Measurements from ENCODE around the gene ZFHX2. TPM values are rescaled to one million over a fixed set of nuclear protein-coding genes. Genes with fewer than 3 reads are reported as not detected.

ZFHX2 gene
- total and polyA plus RNA-seq, 2 of the 13 experiments (the other 11 are each of a cell fraction or from before 2014, with no cell fraction given), result 0.17 to 0.44 TPM

DNA sequence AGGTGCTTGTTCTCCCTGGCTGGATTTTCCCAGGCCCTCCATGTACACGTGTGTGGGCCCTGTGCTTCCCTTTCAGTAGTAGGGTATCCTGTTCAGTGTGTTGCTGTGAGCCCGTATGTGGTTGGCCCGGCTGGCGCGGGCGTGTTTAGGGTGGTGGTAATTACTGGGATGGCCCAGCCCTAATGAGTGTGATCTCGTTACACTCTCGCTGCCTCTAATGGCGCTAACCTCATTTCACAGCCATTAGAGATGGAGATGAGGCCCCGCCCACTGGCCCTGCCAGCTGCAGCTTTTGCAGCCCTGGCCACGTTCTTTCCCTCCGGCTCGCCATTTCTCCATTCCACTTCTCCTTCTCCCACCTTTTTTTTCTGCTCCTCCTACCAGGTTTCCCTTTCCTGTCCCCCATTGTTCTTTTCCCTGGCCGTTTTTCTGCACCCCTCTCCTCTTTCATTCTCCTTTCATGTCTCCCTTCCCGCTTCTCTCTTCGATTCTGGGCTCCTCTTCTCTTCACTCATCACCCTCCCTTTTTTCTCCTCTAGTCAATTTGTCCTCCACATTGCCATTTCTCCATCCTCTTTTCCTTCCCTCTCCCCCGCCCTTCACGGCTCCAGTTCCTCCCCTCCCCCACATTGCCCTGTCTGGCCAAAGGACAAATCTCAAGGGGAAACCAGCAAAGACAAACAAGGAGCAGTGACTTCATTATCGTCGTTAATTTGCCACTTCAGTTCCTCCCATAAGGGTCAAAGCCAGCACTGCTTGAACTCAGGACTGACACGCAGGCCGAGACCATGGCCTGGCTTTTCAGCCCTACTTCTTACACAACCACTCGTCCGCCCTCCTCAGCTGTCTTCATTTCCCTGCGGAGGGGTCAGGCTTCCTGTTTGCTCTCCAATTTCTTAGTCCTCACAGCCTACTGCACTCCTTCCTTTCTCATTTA is 6.8 kb downstream of the ZFHX2 start (continued):
- TF ChIP-seq, protein P1, sequence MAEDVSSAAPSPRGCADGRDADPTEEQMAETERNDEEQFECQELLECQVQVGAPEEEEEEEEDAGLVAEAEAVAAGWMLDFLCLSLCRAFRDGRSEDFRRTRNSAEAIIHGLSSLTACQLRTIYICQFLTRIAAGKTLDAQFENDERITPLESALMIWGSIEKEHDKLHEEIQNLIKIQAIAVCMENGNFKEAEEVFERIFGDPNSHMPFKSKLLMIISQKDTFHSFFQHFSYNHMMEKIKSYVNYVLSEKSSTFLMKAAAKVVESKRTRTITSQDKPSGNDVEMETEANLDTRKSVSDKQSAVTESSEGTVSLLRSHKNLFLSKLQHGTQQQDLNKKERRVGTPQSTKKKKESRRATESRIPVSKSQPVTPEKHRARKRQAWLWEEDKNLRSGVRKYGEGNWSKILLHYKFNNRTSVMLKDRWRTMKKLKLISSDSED (CRISPR knock-in tag; IDR thresholded peaks at IDR 0.05), result no peak
- TF ChIP-seq TEAD3 (CRISPR knock-in tag; optimal IDR thresholded peaks at IDR 0.05; ENCODE audit: borderline replicate concordance) (peak; percentile 28), ZNF609 (CRISPR knock-in tag; IDR thresholded peaks at IDR 0.05; ENCODE audit: borderline replicate concordance) (0 out of 2 replicates have a peak, but pooled peaks have one; percentile 33), ZNF749 (CRISPR knock-in tag; IDR thresholded peaks at IDR 0.05; ENCODE audit: borderline replicate concordance) (no peak), ZNF251 (CRISPR knock-in tag; IDR thresholded peaks at IDR 0.05) (no peak), HNRNPUL1 (IDR thresholded peaks at IDR 0.05; ENCODE audit: low read depth, low read length) (no peak), ZNF451 (CRISPR knock-in tag; IDR thresholded peaks at IDR 0.05) (0 out of 2 replicates have a peak, but pooled peaks have one; percentile 31), ERF (CRISPR knock-in tag; IDR thresholded peaks at IDR 0.05) (no peak), HNF4A (CRISPR knock-in tag; IDR thresholded peaks at IDR 0.05) (peak; percentile 8), JUNB (CRISPR knock-in tag; IDR thresholded peaks at IDR 0.05; ENCODE audit: borderline replicate concordance) (0 out of 2 replicates have a peak, but pooled peaks have one; percentile 57), PREB (CRISPR knock-in tag; IDR thresholded peaks at IDR 0.05) (no peak), HES4 (CRISPR knock-in tag; IDR thresholded peaks at IDR 0.05; ENCODE audit: borderline replicate concordance) (no peak; the same call in 1 of the 2 replicates), PHB2 (IDR thresholded peaks at IDR 0.05; ENCODE audit: partially characterized antibody) (peak; percentile 24)
- TF ChIP-seq, protein P2, sequence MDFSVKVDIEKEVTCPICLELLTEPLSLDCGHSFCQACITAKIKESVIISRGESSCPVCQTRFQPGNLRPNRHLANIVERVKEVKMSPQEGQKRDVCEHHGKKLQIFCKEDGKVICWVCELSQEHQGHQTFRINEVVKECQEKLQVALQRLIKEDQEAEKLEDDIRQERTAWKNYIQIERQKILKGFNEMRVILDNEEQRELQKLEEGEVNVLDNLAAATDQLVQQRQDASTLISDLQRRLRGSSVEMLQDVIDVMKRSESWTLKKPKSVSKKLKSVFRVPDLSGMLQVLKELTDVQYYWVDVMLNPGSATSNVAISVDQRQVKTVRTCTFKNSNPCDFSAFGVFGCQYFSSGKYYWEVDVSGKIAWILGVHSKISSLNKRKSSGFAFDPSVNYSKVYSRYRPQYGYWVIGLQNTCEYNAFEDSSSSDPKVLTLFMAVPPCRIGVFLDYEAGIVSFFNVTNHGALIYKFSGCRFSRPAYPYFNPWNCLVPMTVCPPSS (IDR thresholded peaks at IDR 0.05), result 0 out of 2 replicates have a peak, but pooled peaks have one; percentile 82
- TF ChIP-seq, protein P3, sequence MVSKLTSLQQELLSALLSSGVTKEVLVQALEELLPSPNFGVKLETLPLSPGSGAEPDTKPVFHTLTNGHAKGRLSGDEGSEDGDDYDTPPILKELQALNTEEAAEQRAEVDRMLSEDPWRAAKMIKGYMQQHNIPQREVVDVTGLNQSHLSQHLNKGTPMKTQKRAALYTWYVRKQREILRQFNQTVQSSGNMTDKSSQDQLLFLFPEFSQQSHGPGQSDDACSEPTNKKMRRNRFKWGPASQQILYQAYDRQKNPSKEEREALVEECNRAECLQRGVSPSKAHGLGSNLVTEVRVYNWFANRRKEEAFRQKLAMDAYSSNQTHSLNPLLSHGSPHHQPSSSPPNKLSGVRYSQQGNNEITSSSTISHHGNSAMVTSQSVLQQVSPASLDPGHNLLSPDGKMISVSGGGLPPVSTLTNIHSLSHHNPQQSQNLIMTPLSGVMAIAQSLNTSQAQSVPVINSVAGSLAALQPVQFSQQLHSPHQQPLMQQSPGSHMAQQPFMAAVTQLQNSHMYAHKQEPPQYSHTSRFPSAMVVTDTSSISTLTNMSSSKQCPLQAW (CRISPR knock-in tag; IDR thresholded peaks at IDR 0.05), result peak; percentile 37; the same call in 1 of the 2 replicates
- TF ChIP-seq, protein P4, sequence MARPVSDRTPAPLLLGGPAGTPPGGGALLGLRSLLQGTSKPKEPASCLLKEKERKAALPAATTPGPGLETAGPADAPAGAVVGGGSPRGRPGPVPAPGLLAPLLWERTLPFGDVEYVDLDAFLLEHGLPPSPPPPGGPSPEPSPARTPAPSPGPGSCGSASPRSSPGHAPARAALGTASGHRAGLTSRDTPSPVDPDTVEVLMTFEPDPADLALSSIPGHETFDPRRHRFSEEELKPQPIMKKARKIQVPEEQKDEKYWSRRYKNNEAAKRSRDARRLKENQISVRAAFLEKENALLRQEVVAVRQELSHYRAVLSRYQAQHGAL (CRISPR knock-in tag; IDR thresholded peaks at IDR 0.05; ENCODE audit: not compliant biosample characterization), result no peak

Data from HepG2 (cell line).